PFSK-1 (cell line): ENCODE data around the gene KRT6C.

Experiments used
- POLR2AphosphoS5 ChIP-seq: IDR thresholded peaks from 2 replicates; pipeline ENCODE4 v1.6.1; 2012; ENCODE audit warnings: low read depth, mild to moderate bottlenecking, control low read depth, low read length, moderate library complexity
- SIN3A ChIP-seq: IDR thresholded peaks from 2 replicates; pipeline ENCODE4 v1.6.1; 2012; ENCODE audit warnings: mild to moderate bottlenecking, low read length, moderate library complexity, borderline replicate concordance; ENCODE audit not compliant: insufficient read depth
- TAF1 ChIP-seq: IDR thresholded peaks from 2 replicates; pipeline ENCODE4 v1.6.1; 2012; ENCODE audit warnings: low read length, control low read depth, borderline replicate concordance; ENCODE audit not compliant: insufficient read depth
- TF ChIP-seq, protein P1 (sequence below), 2 experiments: IDR thresholded peaks; 2 replicates each; pipeline versions ENCODE4 v1.6.1 to v1.8.0; 2011 to 2012; ENCODE audit warnings: low read depth in 2 of 2, low read length in 2 of 2, control low read depth in 1 of 2, inconsistent platforms in 1 of 2, mild to moderate bottlenecking in 1 of 2, moderate library complexity in 1 of 2; ENCODE audit not compliant: insufficient read depth in 1 of 2

- no peak for TF ChIP-seq TAF1
- TF ChIP-seq, protein P1, sequence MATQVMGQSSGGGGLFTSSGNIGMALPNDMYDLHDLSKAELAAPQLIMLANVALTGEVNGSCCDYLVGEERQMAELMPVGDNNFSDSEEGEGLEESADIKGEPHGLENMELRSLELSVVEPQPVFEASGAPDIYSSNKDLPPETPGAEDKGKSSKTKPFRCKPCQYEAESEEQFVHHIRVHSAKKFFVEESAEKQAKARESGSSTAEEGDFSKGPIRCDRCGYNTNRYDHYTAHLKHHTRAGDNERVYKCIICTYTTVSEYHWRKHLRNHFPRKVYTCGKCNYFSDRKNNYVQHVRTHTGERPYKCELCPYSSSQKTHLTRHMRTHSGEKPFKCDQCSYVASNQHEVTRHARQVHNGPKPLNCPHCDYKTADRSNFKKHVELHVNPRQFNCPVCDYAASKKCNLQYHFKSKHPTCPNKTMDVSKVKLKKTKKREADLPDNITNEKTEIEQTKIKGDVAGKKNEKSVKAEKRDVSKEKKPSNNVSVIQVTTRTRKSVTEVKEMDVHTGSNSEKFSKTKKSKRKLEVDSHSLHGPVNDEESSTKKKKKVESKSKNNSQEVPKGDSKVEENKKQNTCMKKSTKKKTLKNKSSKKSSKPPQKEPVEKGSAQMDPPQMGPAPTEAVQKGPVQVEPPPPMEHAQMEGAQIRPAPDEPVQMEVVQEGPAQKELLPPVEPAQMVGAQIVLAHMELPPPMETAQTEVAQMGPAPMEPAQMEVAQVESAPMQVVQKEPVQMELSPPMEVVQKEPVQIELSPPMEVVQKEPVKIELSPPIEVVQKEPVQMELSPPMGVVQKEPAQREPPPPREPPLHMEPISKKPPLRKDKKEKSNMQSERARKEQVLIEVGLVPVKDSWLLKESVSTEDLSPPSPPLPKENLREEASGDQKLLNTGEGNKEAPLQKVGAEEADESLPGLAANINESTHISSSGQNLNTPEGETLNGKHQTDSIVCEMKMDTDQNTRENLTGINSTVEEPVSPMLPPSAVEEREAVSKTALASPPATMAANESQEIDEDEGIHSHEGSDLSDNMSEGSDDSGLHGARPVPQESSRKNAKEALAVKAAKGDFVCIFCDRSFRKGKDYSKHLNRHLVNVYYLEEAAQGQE (IDR thresholded peaks at IDR 0.05; ENCODE audit: insufficient read depth in 1 of 2, low read depth in 2 of 2, low read length in 2 of 2): no peak
- TF ChIP-seq POLR2AphosphoS5: no peak
- TF ChIP-seq SIN3A: no peak
These were observed 50.6 kb downstream of the KRT6C start for GRCh38 chr12:52423035-52423434.
